GM12801 (cell line): ENCODE data around the gene MOV10.

ENCODE experiments used
- CTCF ChIP-seq: IDR thresholded peaks from one replicate; pipeline ENCODE4 v1.5.1; 2011; ENCODE audit warnings: control low read depth; ENCODE audit not compliant: insufficient read length; ENCODE audit errors: extremely low read depth

Gene MOV10

GRCh38 chr1:112722601-112723510 lies 48.4 kb downstream of the MOV10 start:
- no peak for TF ChIP-seq CTCF

- no peak for TF ChIP-seq CTCF
Measured at GRCh38 chr1:112723511-112723839, 49.0 kb downstream of the MOV10 start.

- no peak for TF ChIP-seq CTCF
Measured at GRCh38 chr1:112727716-112728115, 53.3 kb downstream of the MOV10 start.

- no peak for TF ChIP-seq CTCF
Measured at GRCh38 chr1:112729909-112730308, 55.5 kb downstream of the MOV10 start.

- no peak for TF ChIP-seq CTCF
Measured at GRCh38 chr1:112731451-112731850, 57.0 kb downstream of the MOV10 start.

- no peak for TF ChIP-seq CTCF
Measured at GRCh38 chr1:112735752-112736151, 61.3 kb downstream of the MOV10 start.

- TF ChIP-seq CTCF = no peak
Measured at GRCh38 chr1:112737573-112737972, 63.1 kb downstream of the MOV10 start.
